ENCODE data around the gene WFDC5. TPM values are rescaled to one million over a fixed set of nuclear protein-coding genes. Genes with fewer than 3 reads are reported as not detected.
"Not testable (repeated sequence)": the region's sequence is repeated elsewhere in the genome, so short reads cannot be mapped to it uniquely, and the experiment has no call there.

Gene WFDC5
- total RNA-seq, 1 experiment from 2014 or later: not detected

DNA sequence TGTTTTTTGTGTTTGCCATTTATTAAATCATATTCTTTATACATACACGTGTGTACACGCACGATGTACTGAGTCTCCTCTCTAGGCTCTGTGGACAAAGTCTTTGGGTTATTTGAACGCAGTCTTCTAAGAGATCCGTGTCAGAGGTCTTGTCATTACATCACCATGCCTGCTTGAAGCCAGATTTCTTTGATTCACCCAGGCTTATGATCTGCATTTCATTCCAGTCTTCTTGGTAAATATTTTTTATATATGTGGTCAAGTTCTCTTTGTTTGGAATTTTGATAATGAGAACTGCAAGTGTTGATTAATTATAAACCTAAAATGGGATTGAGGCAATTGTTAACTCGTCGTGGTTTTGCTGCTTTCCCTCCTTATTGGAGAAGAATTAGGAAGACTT lies 48.6 kb downstream of the WFDC5 start:
- H3K9me3 ChIP-seq (replicated peaks): no peaks in the 10 kb centered on the region
- H3K27me3 ChIP-seq: no peaks in the 10 kb centered on the region
- H3K4me3 ChIP-seq: no peak overlapping the region
- no peak overlapping the region for H3K27ac ChIP-seq
- peaks cover 3% of the 10 kb centered on the region; the same call in 1 of the 2 replicates for H3K36me3 ChIP-seq
- no peak for DNase-seq
- no peaks in the 10 kb centered on the region for H3K4me1 ChIP-seq

DNA sequence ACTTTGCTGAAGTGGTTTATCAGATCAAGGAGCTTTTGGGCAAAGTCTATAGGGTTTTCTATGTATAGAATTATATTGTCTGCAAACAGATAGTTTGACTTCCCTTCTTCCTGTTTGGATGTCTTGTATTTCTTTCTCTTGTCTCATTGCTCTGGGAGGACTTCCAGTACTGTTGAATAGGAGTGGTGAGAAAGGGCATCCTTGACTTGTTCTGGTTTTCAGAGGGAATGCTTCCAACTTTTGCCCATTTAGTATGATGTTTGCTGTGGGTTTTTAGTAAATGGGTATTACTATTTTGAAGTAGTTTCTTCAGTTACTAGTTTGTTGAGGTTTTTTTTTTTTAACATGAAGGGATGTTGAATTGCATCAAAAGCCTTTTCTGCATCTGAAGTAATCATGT lies 50.2 kb downstream of the WFDC5 start:
- no peaks in the 10 kb centered on the region for H3K27me3 ChIP-seq
- H3K27ac ChIP-seq: no peak overlapping the region
- DNase-seq: no peak
- no peaks in the 10 kb centered on the region for H3K9me3 ChIP-seq (replicated peaks)
- H3K36me3 ChIP-seq: peaks cover 3% of the 10 kb centered on the region; the same call in 1 of the 2 replicates
- peaks cover 10% of the 10 kb centered on the region; the same call in 1 of the 2 replicates for H3K4me1 ChIP-seq
- no peak overlapping the region for H3K4me3 ChIP-seq

DNA sequence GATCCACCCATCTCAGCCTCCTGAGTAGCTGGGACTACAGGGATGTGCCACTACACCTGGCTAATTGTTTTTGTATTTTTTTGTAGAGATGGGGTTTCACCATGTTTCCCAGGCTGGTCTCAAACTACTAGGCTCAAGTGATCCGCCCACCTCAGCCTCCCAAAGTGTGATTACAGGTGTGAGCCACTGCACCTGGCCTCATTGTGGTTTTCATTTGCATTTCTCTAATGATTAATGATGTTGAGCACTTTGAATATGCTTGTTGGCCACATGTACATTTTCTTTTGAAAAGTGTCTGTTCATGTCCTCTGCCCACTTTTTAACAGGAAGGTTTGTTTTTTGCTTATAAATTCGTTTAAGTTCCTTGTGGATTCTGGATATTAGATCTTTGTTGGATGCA lies 51.9 kb downstream of the WFDC5 start:
- not testable (repeated sequence) for H3K27me3 ChIP-seq; H3K9me3 ChIP-seq (replicated peaks); H3K36me3 ChIP-seq; H3K4me3 ChIP-seq; DNase-seq; H3K27ac ChIP-seq
- peaks cover 10% of the 10 kb centered on the region; the same call in 1 of the 2 replicates for H3K4me1 ChIP-seq

DNA sequence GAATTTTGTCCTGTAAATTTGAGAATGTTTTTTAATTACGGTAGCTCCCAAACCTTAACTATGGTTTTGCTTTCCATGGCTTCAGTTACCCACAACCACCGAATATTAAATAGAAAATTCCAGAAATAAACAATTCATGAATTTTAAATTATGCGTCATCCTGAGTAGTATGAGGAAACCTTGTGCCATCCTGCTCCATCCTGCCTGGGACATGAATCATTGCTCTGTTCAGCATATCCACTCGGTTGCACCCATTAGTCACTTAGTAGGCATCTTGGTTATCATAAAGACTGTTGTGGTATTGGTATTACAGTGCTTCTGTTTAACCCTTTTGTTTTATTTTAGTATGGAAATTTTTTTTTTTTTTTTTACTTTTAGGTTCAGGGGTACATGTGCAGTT lies 53.7 kb downstream of the WFDC5 start:
- no peaks in the 10 kb centered on the region for H3K9me3 ChIP-seq (replicated peaks)
- DNase-seq: no peak
- H3K4me1 ChIP-seq: peaks cover 10% of the 10 kb centered on the region; the same call in 1 of the 2 replicates
- no peak overlapping the region for H3K4me3 ChIP-seq
- no peaks in the 10 kb centered on the region for H3K27me3 ChIP-seq
- H3K27ac ChIP-seq: no peak overlapping the region
- H3K36me3 ChIP-seq: peaks cover 6% of the 10 kb centered on the region; the same call in 1 of the 2 replicates

DNA sequence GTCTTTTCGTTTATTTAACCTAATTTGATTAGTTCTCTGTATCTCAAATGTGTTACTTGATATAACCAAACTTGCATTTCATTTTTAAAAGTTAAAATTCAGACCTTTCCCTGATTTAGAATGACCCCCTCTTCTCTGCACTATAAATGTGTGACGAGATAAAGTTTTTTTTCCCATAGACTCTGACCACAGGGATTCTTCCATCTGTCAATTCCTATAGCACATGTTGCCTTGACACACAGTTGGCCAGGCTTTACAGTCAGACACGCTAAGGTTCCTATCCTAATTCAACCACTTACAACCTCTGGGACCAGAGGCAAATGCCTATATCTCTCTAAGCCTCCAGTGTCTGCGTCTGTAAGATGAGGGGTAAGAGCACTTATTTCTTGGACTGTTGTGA lies 54.7 kb downstream of the WFDC5 start:
- Histone ChIP-seq H3K4me1 (peaks cover 10% of the 10 kb centered on the region; the same call in 1 of the 2 replicates), H3K9me3 (replicated peaks) (no peaks in the 10 kb centered on the region), H3K4me3 (no peak overlapping the region), H3K36me3 (peaks cover 6% of the 10 kb centered on the region; the same call in 1 of the 2 replicates), H3K27ac (no peak overlapping the region), H3K27me3 (no peaks in the 10 kb centered on the region)
- peak; percentile 16 to 41 for DNase-seq

Other genes starting within 250 kb of the WFDC5 start
- gene YWHAB, start 229.5 kb downstream of the WFDC5 start, total RNA-seq (2014; rRNA removed; shearing (Covaris generic)): 144 and 151 TPM in 2 replicates
- gene PABPC1L, start 205.1 kb downstream of the WFDC5 start, total RNA-seq (2014; rRNA removed; shearing (Covaris generic)): 9.3 and 15.9 TPM in 2 replicates
- 43.4 and 43.5 TPM in 2 replicates for gene TOMM34, start 154.8 kb downstream of the WFDC5 start, total RNA-seq (2014; rRNA removed; shearing (Covaris generic))
- gene STK4, start 148.7 kb downstream of the WFDC5 start, total RNA-seq (2014; rRNA removed; shearing (Covaris generic)): 43.2 and 49.2 TPM in 2 replicates
- gene KCNS1, start 14.0 kb downstream of the WFDC5 start, total RNA-seq (2014; rRNA removed; shearing (Covaris generic)): not detected in 2 replicates
- gene WFDC12, start 9.3 kb upstream of the WFDC5 start, total RNA-seq (2014; rRNA removed; shearing (Covaris generic)): not detected in 2 replicates
- gene PI3, start 59.7 kb upstream of the WFDC5 start, total RNA-seq (2014; rRNA removed; shearing (Covaris generic)): not detected in 2 replicates
- not detected in 2 replicates for gene SEMG1, start 91.9 kb upstream of the WFDC5 start, total RNA-seq (2014; rRNA removed; shearing (Covaris generic))
- gene SEMG2, start 106.2 kb upstream of the WFDC5 start, total RNA-seq (2014; rRNA removed; shearing (Covaris generic)): not detected in 2 replicates
- gene SLPI, start 139.4 kb upstream of the WFDC5 start, total RNA-seq (2014; rRNA removed; shearing (Covaris generic)): not detected in 2 replicates
- not detected in 2 replicates for gene RBPJL, start 191.7 kb upstream of the WFDC5 start, total RNA-seq (2014; rRNA removed; shearing (Covaris generic))
- 0.18 TPM in 1 of 2 replicates, not detected in the other for gene MATN4, start 193.1 kb upstream of the WFDC5 start, total RNA-seq (2014; rRNA removed; shearing (Covaris generic))
- 47.4 and 48.7 TPM in 2 replicates for gene SDC4, start 233.2 kb upstream of the WFDC5 start, total RNA-seq (2014; rRNA removed; shearing (Covaris generic))
- gene SYS1, start 248.0 kb upstream of the WFDC5 start, total RNA-seq (2014; rRNA removed; shearing (Covaris generic)): 24.2 and 27.8 TPM in 2 replicates

All from SJCRH30 (cell line).